GM18868 (cell line): ENCODE measurements around the gene CTSF.
"Not testable (repeated sequence)": the region's sequence is repeated elsewhere in the genome, so short reads cannot be mapped to it uniquely, and the experiment has no call there.

ENCODE experiments used
- ATAC-seq: cut with Tn5 transposase; IDR thresholded peaks from one replicate; pipeline ENCODE4 v1.9.1; 2021; ENCODE audit warnings: mild to moderate bottlenecking, moderate library complexity; ENCODE audit not compliant: unreplicated experiment

Gene CTSF

GRCh38 chr11:66589996-66590675 lies 21.7 kb upstream of the CTSF start:
- ATAC-seq = no peak

- ATAC-seq = not testable (repeated sequence)
Observed at GRCh38 chr11:66589315-66589714, 20.9 kb upstream of the CTSF start.

- no peak for ATAC-seq
Observed at GRCh38 chr11:66586136-66586535, 17.7 kb upstream of the CTSF start.

GRCh38 chr11:66585447-66585846 lies 17.0 kb upstream of the CTSF start:
- ATAC-seq = not testable (repeated sequence)

GRCh38 chr11:66582565-66583147 lies 14.2 kb upstream of the CTSF start:
- not testable (repeated sequence) for ATAC-seq

- ATAC-seq = no peak
Observed at GRCh38 chr11:66581261-66581660, 12.9 kb upstream of the CTSF start.

- no peak for ATAC-seq
Observed at GRCh38 chr11:66580803-66581202, 12.4 kb upstream of the CTSF start.

- ATAC-seq = no peak
Observed at GRCh38 chr11:66579017-66579606, 10.7 kb upstream of the CTSF start.

- no peak for ATAC-seq
Observed at GRCh38 chr11:66570850-66571180, 2.4 kb upstream of the CTSF start.

GRCh38 chr11:66570079-66570849 lies 1.9 kb upstream of the CTSF start:
- no peak for ATAC-seq

- ATAC-seq = no peak
Observed at GRCh38 chr11:66569076-66569475, 670 bp upstream of the CTSF start.

- no peak for ATAC-seq
Observed at GRCh38 chr11:66567787-66568123, 651 bp downstream of the CTSF start.

GRCh38 chr11:66566221-66566620 lies 2.2 kb downstream of the CTSF start:
- no peak for ATAC-seq

- no peak for ATAC-seq
Observed at GRCh38 chr11:66564984-66565383, 3.4 kb downstream of the CTSF start.

GRCh38 chr11:66564538-66564937 lies 3.9 kb downstream of the CTSF start:
- ATAC-seq = no peak

- no peak for ATAC-seq
Observed at GRCh38 chr11:66563832-66564231, 4.6 kb downstream of the CTSF start.

GRCh38 chr11:66562907-66563583 lies 5.4 kb downstream of the CTSF start:
- ATAC-seq = no peak

GRCh38 chr11:66562275-66562674 lies 6.1 kb downstream of the CTSF start:
- ATAC-seq = no peak

GRCh38 chr11:66561975-66562248 lies 6.5 kb downstream of the CTSF start:
- no peak for ATAC-seq

GRCh38 chr11:66561178-66561974 lies 7.0 kb downstream of the CTSF start:
- no peak for ATAC-seq
